HG02970 (cell line): Measurements from ENCODE around the gene SLC1A5.
"Not testable (repeated sequence)": the region's sequence is repeated elsewhere in the genome, so short reads cannot be mapped to it uniquely, and the experiment has no call there.

Experiments
- ATAC-seq: cut with Tn5 transposase; IDR thresholded peaks from one replicate; pipeline ENCODE4 v1.9.1; 2021; ENCODE audit warnings: mild to moderate bottlenecking, moderate library complexity, moderate number of reproducible peaks; ENCODE audit not compliant: unreplicated experiment, low FRiP score

SLC1A5 gene

GRCh38 chr19:46803555-46803954, 15.2 kb upstream of the SLC1A5 start:
- no peak for ATAC-seq

GRCh38 chr19:46802152-46802551, 13.8 kb upstream of the SLC1A5 start:
- no peak for ATAC-seq

GRCh38 chr19:46798713-46799112, 10.3 kb upstream of the SLC1A5 start:
- no peak for ATAC-seq

- ATAC-seq = no peak
These were observed 9.5 kb upstream of the SLC1A5 start for GRCh38 chr19:46797881-46798280.

GRCh38 chr19:46791944-46792343, 3.5 kb upstream of the SLC1A5 start:
- no peak for ATAC-seq

GRCh38 chr19:46789371-46789770, 977 bp upstream of the SLC1A5 start:
- no peak for ATAC-seq

DNA sequence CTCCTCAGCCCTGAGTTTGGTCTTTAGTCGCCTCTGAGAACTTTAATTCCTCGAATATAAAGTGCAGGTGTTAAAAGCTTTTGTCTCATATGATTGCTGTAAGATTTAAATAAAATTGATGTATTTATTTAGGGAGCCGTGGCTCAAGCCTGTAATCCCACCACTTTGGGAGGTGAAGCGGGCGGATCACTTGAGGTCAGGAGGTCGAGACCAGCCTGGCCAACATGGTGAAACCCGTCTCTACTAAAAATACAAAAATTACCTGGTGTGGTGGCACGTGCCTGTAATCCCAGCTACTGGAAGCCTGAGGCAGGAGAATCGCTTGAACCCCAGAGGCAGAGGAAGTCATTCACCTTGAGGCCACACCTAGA, 559 bp upstream of the SLC1A5 start:
- ATAC-seq = no peak

- ATAC-seq = no peak
These were observed 798 bp downstream of the SLC1A5 start for GRCh38 chr19:46787331-46788261.

DNA sequence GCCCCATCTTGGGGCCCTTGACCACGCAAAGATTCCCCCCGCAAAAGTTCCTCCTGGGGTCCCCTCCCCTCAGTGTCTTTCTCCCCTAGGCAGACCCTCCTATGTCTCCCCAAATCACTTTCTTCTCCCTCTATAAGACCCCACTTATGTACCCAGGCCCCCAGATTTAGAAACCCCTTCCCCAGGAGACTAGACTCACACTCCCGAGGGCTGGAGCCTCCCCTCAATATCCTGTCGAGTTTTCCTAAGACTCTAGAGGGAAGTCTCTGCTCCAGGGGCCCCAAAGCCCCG, 1.4 kb downstream of the SLC1A5 start:
- no peak for ATAC-seq

DNA sequence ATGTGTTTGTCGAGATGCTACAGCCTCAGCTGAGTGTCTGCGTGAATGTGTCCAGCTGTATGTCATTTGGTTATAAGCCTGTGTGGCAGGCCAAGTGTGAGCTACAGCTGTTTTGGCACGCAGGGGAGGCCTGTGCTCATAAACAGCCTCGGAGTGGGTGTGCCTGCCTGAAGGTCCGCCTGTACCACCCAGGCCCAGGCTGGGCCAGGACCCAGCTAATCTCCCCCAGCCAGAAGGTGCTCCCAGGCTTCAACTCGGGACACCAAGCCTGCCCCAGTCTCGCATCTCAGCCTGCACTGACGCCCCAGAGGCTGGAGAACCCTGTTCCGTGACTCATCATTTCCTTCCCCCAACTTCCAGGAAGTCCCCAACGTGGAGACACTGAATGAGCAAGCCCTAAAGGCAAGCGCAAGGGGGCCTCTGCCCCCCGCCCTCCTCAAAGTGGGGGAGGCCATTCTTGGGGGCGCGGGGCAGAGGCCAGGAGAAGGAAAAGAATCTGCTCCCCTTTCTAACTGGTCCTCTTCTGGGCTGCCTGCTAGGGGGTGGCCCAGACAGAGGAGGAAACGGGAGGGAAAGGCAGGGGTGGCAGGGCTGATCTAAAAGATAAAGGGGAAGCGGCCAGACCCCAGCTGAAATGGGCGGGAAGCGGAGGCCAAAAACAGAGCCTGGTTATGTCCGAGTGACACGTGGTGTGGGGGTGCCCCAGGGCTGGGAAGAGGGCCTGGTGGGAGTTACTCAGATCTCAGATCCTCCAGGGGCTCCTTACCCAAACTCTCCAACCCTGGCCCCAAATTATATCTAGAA, 2.0 kb downstream of the SLC1A5 start:
- ATAC-seq = no peak

GRCh38 chr19:46785980-46786235, 2.5 kb downstream of the SLC1A5 start:
- ATAC-seq = no peak

DNA sequence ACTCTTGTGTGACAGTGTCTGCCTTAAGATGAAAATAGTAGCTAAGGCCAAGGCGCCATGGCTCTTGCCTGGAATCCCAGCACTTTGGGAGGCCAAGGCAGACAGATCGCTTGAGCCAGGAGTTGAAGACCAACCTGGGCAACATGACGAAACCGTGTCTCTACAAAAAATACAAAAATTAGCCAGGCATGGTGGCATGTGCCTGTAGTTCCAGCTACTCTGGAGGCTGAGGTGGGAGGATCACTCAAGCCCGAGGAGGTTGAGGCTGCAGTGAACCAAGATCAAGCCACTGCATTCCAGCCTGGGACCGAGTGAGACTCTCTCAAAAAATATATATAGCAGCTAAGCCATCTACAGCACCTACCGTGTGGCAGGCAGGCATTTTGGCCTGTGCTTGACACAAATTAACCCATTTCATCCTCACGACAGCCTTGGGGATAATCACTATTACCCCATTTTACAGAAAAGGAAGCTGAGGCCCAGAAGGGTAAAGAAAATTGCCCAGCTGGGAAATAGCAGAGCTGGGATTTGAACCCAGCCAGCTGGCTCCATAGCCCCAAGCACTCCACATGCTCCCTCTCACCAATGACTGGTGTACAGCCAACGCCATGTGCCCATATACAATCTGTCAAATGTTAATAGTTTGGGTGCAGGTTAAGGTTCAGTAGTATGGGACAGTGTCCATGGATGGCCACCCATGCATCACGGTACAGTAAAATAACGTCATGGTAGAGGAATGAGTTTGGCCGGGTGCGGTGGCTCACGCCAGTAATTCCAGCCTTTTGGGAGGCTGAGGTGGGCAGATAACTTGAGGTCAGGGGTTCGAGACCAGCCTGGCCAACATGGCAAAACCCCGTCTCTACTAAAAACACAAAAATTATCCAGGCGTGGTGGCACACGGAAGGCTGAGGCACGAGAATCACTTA, 3.1 kb downstream of the SLC1A5 start:
- ATAC-seq = no peak

DNA sequence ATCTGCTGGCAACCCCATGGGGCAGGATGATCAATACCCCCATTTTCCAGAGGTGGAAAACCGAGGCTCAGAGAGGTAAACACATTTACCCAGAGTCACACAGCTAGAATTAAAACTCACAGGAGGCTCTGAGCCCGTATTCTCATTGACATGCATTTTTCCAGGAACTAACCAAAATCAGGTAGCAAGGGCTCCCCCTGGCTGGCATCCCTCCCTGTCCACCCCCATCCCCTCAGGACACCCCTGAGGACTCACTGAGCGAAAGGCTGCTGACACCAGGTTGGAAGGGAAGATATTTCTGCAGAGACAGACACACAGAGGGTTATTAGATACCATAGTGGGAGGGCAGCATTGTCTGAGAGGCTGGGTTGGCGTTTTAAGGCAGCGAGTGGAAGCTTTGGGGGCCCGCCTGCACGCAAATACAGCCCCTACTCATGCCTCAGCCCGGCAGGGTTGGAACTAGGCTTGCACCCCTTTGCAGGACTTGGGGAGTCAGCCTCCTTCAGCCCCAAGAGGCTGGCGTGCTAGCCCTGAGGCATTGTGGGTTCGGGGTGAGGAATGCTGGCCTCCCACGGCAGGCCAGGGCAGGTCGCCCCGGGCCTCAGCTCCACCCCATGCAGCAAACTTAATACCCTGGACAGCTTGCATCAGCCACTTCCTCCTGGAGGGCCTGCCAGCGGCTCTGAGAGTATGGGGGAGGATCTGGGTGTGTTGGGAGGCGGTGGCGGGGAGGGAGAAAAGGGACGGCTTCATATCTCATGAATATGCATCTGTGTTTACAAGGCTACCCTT, 3.9 kb downstream of the SLC1A5 start:
- no peak for ATAC-seq

GRCh38 chr19:46783670-46784069, 4.7 kb downstream of the SLC1A5 start:
- ATAC-seq = no peak

- no peak for ATAC-seq
These were observed 5.9 kb downstream of the SLC1A5 start for GRCh38 chr19:46782355-46783019.

- ATAC-seq = not testable (repeated sequence)
These were observed 10.3 kb downstream of the SLC1A5 start for GRCh38 chr19:46777956-46778645.

- ATAC-seq = no peak
These were observed 11.2 kb downstream of the SLC1A5 start for GRCh38 chr19:46776927-46777911.
